PC-9 (cell line): ENCODE data around the gene EXOC4.

Experiments
- CTCF ChIP-seq: fragments of 200-600 bp; sonication (generic); conservative IDR thresholded peaks from 2 replicates; pipeline ENCODE4 v1.6.1; 2017; ENCODE audit warnings: mixed run types, antibody characterized with exemption, mild to moderate bottlenecking, moderate library complexity
- EZH2 ChIP-seq: fragments of 200-600 bp; sonication (generic); IDR thresholded peaks from 2 replicates; pipeline ENCODE4 v1.8.0; 2017; ENCODE audit warnings: antibody characterized with exemption, low read depth

GRCh38 chr7:133303372-133303771, 50.5 kb downstream of the EXOC4 start:
- TF ChIP-seq CTCF (no peak), EZH2 (no peak)
